Fibroblast of skin of left quadriceps (primary cell): Measurements from ENCODE around the gene DUSP8.
"Not testable (repeated sequence)": the region's sequence is repeated elsewhere in the genome, so short reads cannot be mapped to it uniquely, and the experiment has no call there.

Source experiments
- DNase-seq, 2 experiments: peaks; one replicate each; pipeline ENCODE4 v3.0.0-alpha.2; 2013; ENCODE audit warnings: low read depth in 2 of 2

The DUSP8 gene, protein sequence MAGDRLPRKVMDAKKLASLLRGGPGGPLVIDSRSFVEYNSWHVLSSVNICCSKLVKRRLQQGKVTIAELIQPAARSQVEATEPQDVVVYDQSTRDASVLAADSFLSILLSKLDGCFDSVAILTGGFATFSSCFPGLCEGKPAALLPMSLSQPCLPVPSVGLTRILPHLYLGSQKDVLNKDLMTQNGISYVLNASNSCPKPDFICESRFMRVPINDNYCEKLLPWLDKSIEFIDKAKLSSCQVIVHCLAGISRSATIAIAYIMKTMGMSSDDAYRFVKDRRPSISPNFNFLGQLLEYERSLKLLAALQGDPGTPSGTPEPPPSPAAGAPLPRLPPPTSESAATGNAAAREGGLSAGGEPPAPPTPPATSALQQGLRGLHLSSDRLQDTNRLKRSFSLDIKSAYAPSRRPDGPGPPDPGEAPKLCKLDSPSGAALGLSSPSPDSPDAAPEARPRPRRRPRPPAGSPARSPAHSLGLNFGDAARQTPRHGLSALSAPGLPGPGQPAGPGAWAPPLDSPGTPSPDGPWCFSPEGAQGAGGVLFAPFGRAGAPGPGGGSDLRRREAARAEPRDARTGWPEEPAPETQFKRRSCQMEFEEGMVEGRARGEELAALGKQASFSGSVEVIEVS

DNA sequence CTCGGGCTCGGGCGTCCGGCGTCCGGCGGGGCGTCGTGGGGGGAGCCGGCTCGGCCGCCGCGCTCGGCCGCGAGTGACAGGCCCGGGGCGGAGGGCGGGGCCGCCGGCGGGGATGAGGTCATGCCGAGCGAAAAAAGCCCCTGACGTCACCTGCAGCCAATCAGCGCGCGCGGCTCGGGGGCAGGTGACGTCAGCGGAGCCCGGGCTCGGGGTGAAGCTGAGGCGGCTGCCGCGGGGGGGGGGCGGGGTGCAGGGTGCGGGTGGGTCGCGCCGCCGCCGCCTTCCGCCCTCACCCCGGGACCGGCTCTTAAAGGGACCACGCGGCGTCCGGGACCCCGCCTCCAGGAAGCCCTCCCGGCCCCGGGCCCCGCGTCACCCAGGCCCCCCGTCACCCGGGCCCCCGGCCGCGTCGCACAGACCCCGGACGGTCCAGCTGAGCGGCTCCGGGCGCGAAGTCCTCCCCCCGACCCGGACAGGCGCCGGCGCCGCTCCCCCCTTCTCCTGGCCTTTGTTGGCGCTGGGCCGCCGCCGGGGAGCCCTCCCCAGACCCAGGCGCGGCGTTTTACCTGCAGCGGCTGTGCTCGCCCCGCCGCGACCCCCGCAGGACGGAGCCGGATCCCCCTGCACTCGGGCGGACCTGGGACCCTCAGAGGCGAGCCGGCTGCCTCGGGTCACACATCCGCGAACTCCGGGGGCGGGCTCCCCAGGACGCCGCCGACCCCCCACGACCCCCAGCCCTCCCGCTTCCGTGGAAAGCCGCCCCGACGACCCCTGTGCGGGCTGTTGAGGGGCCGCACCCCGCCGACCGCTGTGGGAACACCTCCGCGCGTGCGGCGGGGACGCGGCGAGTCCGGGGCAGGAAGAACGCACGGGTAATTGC, at the start of gene DUSP8:
TSS of gene DUSP8 (minus strand) at position 75 of the 880 bp plus-strand sequence. CDS start 6,445 bp downstream, outside the sequence.
- peak; percentile 49 to 56 for DNase-seq

DNA sequence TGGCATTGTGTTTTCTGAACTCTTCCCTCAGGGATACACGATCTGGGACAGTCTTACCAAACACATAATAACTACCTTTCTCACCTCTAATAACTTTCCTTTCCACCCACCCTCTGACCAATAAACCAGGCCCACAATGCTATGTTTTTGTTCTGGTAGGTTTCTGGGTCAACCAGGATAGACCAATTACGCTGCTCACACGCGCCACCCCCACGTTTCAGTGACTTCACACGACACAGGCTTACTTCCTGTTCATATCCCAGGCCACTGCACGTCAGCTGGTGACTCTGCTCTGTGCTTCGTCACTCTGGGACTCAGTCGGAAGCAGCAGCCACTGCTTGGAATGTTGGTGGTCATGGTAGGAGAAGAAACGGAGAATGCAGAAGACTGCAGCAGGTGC, 47.4 kb upstream of the DUSP8 start:
- no peak for DNase-seq

GRCh38 chr11:1618231-1618630, 46.2 kb upstream of the DUSP8 start:
- DNase-seq, result peak in 1 of 2 experiments; percentile 4

DNA sequence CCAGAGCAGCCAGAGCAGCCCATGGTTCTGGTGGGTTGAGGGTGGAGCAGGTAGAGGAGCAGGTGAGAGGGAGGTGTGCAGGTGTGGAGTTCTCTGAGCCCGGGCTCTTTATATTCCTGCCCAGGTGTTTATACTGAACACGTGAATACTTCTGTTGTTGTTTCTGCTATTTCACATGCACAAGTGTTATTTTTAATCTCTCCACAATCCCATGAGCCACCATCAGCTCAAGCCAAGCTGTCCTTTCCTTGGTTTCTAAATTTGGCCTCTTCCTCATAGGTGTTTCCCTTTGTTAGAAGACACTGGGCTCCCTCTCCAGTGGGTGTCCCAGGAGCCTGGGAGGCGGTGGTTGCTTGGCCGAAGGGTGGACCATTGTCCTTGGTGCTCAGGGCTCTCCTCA, 36.3 kb upstream of the DUSP8 start, which contains the start of gene KRTAP5-3:
TSS of gene KRTAP5-3 (minus strand) at position 101 of the 400 bp plus-strand sequence. CDS start at position 23, 78 bp downstream.
- DNase-seq, result no peak

- not testable (repeated sequence) for DNase-seq
Measured at GRCh38 chr11:1607901-1608300, 35.8 kb upstream of the DUSP8 start.

- DNase-seq, result not testable (repeated sequence)
Measured at GRCh38 chr11:1607156-1607845, 35.2 kb upstream of the DUSP8 start.

GRCh38 chr11:1605923-1606322, 33.9 kb upstream of the DUSP8 start:
- DNase-seq, result not testable (repeated sequence)

- DNase-seq, result no peak
Measured at GRCh38 chr11:1604711-1605110, 32.6 kb upstream of the DUSP8 start.

DNA sequence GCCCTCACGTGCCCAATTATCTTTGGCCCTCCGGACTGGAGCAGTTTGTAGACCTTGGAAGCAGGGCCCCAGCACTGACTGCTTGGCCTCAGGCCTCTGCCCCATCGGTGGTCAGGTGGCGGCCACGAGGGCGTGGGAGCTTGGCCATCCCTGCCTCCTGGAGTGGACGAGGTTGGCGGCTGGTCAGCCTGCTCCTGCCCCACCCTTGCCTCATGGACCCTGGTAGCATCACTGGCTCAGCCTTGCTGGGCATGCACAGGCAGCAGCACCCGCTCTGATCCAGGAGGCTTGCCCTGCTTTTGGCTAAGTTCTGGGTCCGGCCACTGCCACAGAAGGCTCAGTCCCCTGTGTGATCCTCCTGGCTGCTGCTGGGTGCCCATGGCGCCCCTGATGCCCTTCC, 32.1 kb upstream of the DUSP8 start:
- DNase-seq, result no peak

DNA sequence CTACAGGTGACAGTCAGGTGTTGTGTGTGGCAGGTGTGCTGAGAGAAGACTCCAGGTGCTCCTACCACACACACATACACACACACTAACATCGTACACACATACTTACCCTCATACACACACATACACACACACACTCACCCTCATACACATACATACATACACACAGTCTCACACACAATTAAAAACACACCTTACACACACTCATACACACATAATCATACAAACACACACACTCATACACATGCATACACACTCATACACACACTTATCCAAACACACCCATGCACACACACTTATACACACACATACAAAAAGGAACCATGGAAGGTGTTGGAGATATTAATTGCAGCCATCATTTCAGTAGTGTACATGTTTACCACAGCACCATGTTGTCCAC, 31.6 kb upstream of the DUSP8 start:
- no peak for DNase-seq

DNA sequence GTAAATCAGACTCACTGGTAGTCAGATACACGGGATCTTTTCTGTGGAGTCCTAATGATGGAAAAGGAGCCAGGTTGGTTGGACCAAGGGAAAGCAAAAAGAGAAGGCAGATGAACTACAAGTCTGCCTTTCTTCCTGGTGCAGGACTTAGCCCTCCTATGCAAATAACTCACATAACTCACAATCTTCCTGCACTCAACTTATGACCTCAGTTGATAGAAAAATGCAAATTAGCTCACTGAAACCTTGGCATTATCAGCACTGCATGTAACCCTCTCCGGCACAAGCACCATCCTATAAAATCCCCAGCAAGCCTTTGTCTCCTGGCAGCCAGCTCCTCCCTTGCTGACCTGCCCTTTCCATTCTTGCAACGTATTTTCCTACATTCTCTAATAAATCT, 29.6 kb upstream of the DUSP8 start:
- not testable (repeated sequence) for DNase-seq

- no peak for DNase-seq
Measured at GRCh38 chr11:1600626-1601025, 28.6 kb upstream of the DUSP8 start.

- DNase-seq, result no peak
Measured at GRCh38 chr11:1598816-1599215, 26.7 kb upstream of the DUSP8 start.

DNA sequence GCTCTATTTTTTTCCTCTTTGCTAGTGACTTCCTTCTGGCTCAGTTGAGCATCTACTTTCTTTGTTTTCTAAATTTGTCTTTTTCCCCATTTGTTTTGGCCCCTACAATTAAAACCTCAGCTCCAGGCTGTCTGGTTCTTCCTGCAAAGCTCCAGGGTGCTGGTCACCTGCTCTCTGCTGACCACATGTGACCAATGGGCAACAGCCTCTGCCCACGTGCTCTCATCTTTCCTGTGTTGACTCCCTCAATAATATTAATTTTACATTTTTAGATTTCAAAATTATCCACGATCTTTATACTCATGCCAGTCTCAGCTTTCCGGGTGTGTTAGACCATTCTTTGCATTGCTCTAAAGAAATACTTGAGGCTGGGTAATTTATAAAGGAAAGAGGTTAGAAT, 26.3 kb upstream of the DUSP8 start:
- not testable (repeated sequence) for DNase-seq

DNA sequence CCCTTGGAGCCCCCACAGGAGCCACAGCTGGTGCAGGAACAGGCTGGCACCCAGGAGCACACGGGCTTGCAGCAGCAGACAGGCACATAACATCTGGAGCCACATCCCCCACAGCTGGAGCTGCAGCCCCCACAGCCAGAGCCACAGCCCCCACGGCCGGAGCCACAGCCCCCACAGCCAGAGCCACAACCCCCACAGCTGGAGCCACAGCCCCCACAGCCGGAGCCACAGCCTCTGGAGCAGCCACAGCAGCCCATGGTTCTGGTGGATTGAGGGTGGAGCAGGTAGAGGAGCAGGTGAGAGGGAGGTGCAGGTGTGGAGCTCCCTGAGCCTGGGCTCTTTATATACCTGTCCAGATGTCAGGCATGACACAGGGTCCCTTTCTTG, 25.9 kb upstream of the DUSP8 start, which contains the start of gene KRTAP5-2:
TSS of gene KRTAP5-2 (minus strand) at position 301 of the 387 bp plus-strand sequence. CDS start at position 257, 44 bp downstream.
- DNase-seq, result no peak

DNA sequence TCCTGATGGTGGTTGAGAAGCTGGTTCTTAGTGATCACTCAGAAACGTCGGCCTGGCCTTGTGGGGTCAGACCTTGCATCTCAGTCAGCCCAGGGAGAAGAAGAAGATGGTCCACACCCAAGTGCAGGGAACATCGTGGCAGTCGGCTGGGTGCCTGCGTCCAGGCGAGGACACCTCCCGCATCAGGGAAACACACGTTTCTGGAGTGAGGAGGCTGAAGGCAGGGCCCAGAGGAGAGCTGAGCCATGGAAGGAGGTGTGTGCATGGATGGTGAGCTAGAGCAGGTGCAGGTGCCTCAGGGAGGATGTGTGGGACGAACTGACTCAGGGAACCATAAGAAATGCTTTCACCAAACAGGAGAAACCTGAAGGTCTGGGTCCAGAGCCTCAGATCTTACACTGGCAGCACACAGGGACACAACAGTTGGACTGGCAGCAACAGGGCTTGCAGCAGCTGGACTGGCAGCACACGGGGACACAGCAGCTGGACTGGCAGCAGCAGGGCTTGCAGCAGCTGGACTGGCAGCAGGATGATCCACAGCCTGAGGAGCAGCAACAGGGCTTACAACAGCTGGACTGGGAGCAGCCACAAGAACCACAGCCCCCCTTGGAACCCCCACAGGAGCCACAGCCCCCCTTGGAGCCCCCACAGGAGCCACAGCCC, 25.4 kb upstream of the DUSP8 start:
- no peak for DNase-seq

DNA sequence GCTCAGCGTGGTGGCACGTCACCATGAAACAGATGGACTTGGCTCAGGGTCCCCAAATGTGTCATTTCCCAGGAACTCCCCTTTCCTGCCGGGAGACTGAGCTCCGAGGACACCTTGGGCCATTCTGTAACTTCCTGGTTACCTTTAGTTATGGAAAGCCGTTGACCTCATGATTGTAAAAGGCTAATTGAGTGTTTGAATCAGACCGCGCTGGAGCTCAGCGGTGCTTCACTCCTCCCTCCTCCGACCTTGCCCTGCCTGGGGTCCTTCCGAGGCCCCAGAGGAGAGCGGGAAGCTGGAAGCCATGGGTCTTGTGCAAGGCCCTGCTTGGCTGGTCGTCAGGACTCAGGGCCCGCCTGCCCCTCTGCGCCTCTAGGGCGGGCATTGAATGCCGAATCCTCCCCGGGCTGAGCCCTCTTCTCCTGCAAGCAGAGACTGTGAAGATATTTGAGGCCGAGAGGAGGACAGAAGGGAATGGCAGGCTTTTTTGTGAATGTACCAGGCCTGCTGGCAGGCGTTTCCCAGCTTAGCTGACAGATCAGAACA, 24.6 kb upstream of the DUSP8 start:
- not testable (repeated sequence) for DNase-seq

GRCh38 chr11:1595994-1596575, 24.0 kb upstream of the DUSP8 start:
- DNase-seq, result not testable (repeated sequence)

DNA sequence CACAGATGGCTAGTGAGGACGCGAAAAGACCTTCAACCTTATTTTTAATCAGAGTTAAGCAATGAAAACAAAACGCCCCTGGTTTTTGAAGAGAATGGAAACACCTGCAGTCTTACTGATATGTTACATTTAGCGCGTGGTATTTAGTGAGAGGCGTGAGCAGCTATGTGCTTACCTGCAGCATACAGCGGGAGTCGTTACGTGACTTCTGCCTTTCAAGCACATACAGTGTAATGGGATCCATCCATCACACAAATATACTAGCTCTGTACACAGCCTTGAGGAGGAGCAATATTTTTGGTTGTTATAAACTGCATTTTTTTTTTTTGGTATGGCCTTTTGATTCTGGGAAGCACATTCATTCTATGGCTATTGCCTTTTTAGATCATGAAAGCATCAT, 20.6 kb upstream of the DUSP8 start:
- no peak for DNase-seq

- DNase-seq, result no peak
Measured at GRCh38 chr11:1589996-1590395, 17.9 kb upstream of the DUSP8 start.
